HG03521 (cell line): ENCODE data around the gene SLIT3.
"Not testable (repeated sequence)": the region's sequence is repeated elsewhere in the genome, so short reads cannot be mapped to it uniquely, and the experiment has no call there.

Experiments
- ATAC-seq: cut with Tn5 transposase; IDR thresholded peaks from one replicate; pipeline ENCODE4 v1.9.1; 2021; ENCODE audit warnings: mild to moderate bottlenecking, moderate library complexity; ENCODE audit not compliant: unreplicated experiment

Gene SLIT3

DNA sequence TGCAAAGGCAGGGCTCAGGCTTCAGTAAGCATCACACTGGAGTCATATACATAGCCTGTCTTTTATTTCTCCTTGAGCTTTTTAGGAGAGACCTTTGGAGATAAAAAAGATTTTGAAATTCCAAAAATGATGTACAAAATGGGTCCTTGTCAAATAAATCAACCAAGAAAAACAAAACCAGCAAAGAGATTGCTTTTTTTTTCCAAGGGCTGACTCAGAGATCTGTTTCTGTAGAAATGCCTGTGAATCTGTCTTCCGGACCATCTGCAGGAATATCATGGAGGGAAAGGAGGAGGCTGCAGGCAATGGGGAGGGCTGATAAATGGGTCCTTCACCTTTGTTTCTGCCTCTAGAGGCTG lies 77.4 kb downstream of the SLIT3 start:
- no peak for ATAC-seq

DNA sequence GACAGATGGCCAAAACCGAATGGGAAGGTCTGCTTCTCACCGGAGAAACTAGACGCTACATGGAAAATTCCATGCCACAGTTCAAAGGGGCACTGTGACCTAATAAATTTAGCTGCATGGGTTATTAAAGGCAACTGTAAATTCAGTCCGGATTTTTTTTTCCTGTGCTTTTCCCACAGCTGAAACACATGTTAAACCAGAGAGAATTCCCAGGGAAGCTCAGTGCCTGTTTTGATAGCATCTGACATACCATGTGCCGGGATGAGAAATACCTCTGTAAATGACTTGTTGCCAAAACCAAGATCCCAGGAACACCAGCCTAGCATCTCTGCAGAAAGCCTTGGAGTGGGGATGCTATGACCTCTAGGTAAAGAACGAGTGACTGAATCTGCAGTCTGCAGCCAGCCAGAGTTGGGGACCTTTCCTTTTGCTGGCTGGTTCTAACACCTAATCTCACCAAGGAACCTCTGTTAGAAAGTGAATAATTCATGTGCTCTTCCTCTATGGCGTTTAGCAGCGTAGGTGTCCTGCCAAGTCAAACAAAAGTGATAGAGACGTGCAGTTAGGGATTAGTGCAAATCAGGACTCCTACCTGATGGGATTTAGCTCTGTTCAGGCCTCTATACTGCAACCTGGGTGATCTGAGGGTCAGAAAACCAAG lies 77.9 kb downstream of the SLIT3 start:
- no peak for ATAC-seq

DNA sequence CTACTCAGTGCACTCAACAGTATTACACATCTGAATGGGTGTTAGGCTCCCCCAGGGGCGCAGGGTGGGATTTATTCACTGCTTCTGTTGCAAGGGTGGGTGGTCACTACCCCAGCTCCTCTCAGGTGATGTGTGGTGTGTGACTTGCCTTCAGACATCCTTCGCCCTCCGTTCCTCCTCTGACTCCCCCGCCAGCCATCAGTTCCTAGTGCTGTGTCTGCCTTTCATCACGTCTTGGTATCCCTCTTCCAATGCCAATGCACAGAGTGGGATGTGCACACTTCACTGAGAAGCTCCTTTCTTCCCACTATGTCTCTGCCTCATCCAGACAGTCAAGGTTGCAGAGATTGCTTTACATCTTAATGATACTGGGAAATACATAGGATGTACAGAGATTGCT lies 79.4 kb downstream of the SLIT3 start:
- ATAC-seq, result no peak

DNA sequence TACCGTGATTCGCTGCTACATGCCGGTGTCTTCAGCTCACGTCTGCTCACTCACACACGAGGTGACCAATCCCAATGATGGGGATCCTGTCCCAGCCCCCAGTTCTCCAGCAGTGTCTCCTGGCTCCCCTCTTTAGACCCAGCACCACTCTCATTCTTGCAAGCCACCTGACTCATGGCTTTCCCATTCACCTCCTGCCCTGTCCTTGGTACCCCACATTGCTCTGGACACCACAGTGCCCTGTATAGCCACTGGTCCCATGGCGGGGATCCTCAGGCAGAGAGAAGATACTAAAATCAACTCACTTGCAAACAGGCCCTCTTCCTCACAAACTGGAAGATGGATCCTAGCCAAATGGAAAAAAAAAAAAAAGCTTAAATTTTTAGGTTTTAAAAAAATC lies 81.0 kb downstream of the SLIT3 start:
- ATAC-seq, result no peak

DNA sequence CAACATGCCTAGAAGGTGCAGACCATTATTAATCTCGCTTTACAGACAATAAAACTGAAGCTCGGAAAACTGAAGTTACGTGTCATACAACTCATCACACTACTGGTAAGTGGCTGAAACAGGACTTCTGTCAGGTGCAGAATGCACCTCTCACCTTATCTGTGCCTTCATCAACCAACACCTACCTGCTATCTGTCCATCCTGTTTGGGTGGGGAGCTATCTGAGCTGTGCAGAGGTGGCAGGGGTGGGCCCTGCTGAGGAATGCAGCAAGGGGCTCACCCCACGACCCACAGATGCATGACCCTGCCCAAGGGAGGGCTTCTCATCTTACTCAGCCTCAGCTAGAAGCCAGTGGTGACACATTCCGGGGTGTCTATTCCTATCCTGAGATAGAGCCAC lies 81.6 kb downstream of the SLIT3 start:
- no peak for ATAC-seq

DNA sequence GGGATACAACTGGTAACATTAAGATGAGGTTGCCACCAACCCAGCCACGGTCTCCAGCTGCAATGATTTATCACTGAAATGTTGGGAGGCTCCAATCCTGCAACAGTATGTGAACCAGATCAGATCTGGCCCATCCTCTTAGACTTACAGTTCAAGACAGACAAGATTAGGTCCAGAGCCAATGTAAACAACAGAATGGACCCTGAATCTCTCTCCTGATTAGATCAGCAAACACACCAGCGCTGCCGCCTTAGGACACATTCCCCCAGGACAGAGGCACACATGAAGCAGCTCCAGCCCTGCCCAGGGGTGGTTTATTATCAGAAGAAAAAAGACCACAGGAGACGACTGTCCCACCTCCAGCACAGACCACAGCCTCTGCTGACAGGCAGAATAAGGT lies 82.1 kb downstream of the SLIT3 start:
- no peak for ATAC-seq

DNA sequence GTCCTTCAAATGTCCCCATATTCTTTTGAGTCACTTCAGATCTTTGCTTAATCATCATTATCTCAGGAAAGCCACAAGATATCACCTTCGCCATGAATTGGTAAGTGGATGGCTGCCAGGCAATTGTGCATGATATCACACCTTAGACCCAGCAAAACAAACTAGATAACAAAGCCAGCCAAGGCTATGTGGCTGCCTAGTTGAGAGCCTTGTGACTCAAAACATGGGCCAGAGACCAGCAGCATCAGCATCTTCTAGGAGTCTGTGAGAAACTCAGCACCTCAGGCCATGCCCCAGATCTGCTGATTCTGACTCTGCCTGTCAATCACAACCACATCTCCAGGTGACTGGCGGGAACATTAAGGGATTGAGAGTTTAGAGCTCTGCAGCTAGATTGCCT lies 82.8 kb downstream of the SLIT3 start:
- no peak for ATAC-seq

DNA sequence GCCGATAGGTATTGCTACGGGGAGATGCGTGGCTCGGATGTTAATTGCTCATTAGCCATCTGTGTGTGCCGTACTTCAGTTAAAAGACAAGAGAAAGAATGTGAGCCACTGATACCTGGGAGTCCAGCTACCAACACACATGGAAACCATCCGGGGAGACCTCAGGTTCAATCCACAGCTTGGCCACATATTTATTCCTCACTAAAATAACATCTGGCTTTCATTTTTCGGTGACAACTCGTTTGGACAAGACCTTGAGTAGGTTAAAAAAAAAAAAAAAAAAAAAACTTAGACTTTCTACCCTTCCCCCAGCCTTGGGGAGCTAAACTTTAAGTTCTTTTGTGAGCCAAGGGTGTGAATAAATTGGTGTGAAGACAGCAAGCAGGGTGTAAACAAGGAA lies 84.1 kb downstream of the SLIT3 start:
- no peak for ATAC-seq

DNA sequence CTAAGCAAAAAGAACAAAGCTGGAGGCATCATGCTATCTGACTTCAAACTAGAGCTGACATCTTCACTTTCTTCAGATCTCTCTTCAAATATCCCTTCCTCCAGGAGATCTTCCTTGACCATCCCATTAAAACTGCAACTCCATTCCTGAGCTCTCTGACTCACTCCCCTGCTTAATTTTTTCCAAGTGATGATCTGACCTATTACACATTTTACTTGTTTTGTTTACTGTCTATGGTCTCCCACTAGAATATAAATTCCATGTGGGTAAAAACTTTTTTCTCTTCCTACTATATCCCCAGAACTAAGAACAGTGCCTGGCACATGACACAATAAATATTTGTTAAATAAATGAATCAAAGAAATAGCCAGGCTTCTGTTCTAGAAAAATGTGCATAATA lies 87.5 kb downstream of the SLIT3 start:
- ATAC-seq, result no peak

DNA sequence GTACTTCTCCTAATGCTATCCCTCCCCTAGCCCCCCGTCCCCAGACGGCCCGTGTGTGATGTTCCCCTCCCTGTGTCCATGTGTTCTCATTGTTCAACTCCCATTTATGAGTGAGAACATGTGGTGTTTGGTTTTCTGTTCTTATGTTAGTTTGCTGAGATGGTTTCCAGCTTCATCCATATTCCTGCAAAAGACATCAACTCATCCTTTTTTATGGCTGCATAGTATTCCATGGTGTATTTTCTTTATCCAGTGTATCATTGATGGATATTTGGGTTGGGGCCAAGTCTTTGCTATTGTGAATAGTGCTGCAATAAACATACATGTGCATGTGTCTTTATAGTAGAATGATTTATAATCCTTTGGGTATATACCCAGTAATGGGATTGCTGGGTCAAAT lies 89.2 kb downstream of the SLIT3 start:
- ATAC-seq, result not testable (repeated sequence)

DNA sequence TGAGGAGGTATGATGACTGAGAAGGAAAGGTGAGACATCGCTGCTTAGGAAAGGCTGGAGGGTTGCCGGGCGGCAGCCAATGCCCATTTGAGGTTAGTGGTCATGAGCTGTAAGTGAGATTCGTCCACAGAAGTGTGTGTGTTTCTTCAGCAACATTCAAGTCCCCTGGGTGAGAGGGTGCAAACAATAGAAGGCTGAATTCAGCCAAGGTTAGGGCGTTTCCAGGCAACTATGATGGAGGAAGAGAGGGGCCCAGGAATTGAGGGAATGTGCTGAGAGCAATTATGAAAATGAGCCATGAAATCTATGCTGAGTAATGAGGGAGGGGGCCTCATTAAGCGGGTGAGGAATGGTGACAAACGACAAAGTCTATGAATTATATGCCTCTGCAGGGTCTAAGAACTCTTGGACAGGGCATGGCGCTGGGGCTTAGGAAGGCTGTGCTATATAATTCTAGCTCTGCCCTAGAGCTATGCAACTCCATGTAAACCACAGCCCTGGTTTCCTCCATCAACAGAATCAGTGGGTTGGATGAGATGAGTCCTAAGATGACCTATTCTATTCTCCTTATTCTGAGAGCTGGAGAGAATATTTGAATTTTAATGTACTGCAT lies 96.0 kb downstream of the SLIT3 start:
- no peak for ATAC-seq

DNA sequence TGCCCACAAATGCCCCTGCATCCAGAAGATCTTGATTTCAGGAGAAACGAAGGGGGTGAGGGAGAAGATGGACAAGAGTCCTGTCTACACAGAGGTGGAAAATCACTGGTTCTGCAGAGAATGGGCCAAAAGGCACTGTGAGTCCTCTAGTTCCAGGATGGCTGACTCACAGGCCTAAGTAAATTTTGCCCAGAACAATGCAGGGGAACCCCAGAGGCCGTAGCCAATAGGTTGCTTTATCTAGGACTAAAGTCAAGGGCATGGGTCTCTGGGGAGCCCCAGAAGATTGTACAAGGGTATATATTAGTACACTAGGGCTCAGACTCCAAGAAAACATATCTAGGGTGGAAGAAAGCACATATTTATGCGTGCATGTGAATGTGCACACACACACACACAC lies 98.0 kb downstream of the SLIT3 start:
- no peak for ATAC-seq

DNA sequence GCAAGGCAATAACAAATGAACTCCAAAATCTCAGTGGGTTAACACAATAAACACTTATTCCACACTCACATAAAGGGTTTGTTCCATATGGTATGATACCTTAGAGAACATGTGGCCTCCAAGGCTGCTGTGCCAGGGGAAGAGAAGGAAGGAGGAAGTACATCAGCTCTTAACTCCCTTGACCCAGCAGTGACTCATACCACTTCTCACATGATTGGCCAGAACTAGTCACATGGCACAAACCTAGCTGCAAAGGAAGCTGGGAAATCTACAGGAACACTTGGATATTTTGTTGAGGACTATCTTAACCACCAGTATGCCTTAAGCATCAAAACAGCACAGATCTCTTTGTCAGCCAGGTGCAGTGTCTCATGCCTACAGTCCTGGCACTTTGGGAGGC lies 99.3 kb downstream of the SLIT3 start:
- no peak for ATAC-seq

DNA sequence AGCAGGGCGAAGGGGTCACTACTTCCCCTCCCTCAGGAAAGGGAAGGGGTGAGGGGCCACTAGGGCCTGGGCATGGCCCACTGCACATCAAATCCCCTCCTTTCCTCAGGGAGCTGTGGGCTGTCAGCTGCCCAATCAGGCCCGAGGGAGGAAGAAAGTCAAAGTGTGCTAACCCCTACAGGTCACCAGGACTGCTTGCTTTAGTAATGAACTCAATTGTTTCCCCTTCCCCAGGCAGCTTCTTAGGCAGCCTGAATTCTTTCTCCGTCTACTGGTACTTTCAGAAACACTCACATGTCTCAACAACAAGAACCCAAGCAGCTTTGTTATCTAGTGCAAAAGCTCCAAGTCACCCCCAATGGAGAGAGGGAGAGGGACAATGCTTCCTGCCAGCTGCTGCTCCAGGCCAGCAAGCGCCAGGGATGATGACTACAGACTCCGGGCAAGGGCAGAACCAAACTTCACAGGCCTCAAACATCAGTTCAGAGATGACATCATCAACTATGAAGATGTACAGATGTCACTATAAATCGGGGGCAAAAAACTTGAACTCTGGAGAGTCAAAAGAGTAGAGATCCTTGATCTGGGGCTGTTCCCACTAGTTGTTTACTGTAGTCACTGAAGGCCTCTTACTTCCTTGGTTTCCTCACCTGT lies 100.7 kb downstream of the SLIT3 start:
- no peak for ATAC-seq

DNA sequence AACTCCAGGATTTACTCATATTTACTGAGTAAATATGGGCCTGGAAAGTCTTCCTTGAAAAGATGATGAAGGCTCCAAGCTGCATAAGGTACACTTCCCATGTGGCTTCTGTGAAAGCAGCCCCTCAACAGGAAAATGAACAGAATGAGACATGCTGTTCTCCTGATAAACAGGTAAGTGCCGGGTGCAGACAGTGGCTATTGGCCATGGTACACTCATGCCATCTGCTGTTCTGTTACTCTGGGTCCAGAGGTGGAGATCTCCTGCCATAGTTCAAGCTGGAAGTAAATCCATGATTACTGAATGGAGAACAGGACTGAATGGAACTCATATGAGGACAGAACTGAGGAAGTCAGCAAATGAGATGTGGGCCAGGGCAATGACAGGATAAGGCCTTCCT lies 103.6 kb downstream of the SLIT3 start:
- ATAC-seq, result no peak

DNA sequence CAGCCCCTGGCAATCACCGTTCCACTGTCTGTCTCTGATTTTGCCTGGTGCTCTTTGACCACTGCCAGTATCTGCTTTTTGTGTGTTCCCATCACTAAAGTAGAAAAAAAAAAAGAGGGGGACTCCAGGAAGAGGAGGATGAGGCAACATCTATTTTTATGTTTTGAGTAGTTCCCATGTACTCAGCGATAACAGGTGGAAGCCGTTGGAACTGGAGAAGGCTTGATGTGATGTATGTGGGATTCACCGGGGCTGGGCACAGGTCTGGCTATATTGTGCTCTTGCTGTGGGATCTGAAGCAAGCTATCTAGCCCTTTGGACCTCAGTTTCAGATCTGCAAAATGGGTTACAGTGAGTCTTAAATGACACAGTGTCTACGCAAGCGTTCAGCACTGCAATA lies 104.9 kb downstream of the SLIT3 start:
- ATAC-seq, result no peak

DNA sequence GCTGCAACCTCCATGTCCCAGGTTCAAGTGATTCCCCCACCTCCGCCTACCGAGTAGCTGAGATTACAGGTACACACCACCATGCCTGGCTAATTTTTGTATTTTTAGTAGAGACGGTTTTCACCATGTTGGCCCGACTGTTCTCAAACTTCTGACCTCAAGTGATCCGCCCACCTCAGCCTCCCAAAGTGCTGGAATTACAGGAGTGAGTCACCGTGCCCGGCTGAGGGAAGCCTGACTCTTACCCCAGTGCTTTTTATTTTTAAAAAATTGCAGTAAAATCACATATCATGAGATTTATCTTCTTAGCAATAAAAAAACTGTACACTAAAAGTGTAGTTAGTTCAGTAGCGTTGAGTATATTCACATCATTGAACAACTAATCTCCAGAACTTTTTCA lies 105.3 kb downstream of the SLIT3 start:
- ATAC-seq, result no peak

DNA sequence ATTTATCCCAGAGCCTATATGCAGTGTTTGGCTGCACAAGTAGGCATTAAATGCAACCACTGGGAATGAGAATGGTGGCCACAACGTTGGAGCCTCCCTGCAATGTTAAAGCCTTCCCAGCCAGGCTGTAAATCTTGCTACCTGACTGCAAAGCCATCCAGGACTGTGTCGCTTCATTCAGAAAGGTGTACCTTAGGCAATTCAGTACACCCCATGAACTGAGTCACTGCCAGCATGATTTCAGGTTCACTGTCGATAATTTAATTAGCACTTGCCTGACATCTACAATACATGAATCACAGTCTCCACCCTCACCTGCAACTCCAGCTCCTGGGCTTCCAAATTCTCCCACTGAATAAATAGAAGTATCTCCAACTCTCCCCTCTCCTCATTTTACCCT lies 108.4 kb downstream of the SLIT3 start:
- no peak for ATAC-seq

DNA sequence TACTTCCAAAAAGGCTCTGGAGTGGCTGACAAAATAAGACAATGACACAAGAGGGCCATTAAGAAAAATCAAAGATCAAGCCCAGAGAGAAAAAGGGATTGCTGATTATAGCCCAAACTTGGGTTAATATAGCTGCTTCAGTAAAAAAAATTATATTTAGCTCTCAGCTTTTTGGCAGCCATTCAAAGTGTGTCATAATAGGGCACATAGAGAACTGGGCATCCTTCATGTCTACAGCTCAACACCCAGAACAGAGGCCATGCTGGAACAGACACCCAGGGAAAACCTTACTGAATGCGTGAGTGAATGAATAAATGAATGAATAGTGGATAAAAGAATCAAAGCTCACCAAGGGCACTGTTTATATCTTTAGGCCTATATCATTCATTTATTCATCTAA lies 110.1 kb downstream of the SLIT3 start:
- ATAC-seq, result no peak

DNA sequence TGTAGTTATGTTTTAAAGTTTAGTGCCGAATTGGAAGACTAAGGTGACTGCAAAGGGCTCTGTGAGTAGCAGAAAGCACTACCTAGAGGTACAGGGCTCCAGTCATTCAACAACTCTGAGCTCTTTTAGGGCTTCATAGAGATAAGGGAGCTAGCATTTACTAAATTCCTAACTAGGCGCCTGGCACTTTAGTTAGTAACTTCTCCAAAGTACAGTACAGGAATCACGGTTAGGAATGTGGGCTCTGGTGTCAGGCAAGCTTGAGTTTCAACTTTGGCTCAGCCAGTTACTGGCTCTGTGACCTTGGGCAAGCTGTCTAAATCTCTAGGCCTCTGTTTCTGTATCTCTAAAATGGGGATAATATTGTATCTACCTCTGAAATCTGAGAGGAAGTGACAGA lies 115.3 kb downstream of the SLIT3 start:
- ATAC-seq, result no peak

DNA sequence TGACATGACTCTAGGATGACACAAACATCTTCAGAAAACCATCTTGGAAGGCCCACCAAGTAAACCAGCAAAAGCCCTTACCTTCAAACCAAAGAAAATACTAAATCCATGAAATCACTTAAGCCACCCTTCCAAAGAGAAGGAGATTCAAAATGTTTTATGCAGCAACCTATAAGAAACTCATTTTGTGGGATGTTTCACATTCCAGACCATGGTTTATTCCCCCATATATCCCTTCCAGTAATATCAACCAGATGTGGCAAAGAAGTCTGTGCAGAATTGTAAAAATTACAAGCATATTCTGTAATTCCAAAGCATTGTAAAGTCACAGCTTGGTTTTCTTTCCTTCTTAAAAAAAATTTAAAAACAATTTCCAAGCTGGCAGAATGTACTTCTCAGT lies 117.4 kb downstream of the SLIT3 start:
- ATAC-seq, result no peak

DNA sequence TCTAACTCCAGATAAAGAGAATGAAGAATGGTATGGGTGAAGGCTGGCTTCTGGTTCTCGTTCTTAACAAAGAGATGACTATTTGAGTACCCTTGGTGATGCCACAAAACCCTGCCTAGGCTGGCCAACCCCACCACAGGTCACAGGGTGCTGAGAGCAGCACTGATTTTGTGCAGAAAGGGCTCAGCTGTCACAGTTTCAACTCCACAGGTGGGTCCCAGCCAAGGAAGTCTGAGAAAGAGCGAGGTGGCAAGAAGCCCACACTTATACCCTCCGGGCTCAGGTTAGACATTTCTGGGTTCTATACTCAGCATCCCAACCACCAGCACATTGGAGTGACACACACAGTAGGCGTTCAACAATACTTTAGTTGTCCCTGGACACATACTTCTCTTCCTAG lies 118.1 kb downstream of the SLIT3 start:
- no peak for ATAC-seq

DNA sequence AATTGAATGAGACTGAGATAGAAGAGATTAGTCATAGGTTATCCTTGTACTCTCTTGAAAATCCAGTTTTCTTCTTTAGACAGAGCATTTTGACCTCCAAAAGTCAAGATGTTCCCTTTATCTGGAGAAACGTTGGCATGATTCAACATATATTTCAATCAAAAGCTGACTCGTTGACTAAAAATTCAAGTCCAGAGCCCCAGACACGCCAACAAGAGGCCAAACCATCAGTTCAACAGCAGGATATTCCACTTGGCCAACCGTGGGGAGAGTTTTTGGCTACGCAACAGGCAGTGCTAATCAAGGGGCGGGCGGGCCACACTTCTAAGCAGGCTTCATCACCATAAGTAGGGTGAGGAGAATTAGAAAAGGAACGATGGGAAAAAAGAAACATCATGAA lies 119.1 kb downstream of the SLIT3 start:
- ATAC-seq, result no peak
